GM10266 (cell line): ENCODE measurements around the gene TEX47.

Source experiments
- DNase-seq: peaks from one replicate; pipeline ENCODE4 v3.0.0; 2012; ENCODE audit errors: extremely low spot score
- CTCF ChIP-seq: IDR thresholded peaks from 2 replicates; pipeline ENCODE4 v1.5.1; 2012; ENCODE audit warnings: mild to moderate bottlenecking, low read depth; ENCODE audit not compliant: control insufficient read depth, insufficient read depth; ENCODE audit errors: missing control alignments

Gene TEX47

GRCh38 chr7:88795553-88795952 is at the start of gene TEX47:
Gene TEX47 (minus strand): TSS chr7:88795737. CDS start chr7:88794942, 795 bp downstream.
- no peak for TF ChIP-seq CTCF
- no peak for DNase-seq

GRCh38 chr7:88845091-88845490 is 49.6 kb upstream of the TEX47 start:
- no peak for TF ChIP-seq CTCF
- DNase-seq: no peak

GRCh38 chr7:88842201-88842600 is 46.7 kb upstream of the TEX47 start:
- TF ChIP-seq CTCF: no peak
- DNase-seq: no peak

GRCh38 chr7:88835147-88835728 is 39.7 kb upstream of the TEX47 start:
- peak; percentile 53 for TF ChIP-seq CTCF
- peak; percentile 40 for DNase-seq

GRCh38 chr7:88826222-88826621 is 30.7 kb upstream of the TEX47 start:
- no peak for TF ChIP-seq CTCF
- DNase-seq: no peak

- no peak for TF ChIP-seq CTCF
- no peak for DNase-seq
These were observed 23.0 kb upstream of the TEX47 start for GRCh38 chr7:88818552-88818951.

- no peak for DNase-seq
- TF ChIP-seq CTCF: no peak
These were observed 10.9 kb upstream of the TEX47 start for GRCh38 chr7:88806280-88807037.
